ENCODE measurements around the gene TNFRSF13B.

Gene TNFRSF13B

GRCh38 chr17:16991349-16992009 lies 19.6 kb upstream of the TNFRSF13B start:
- Mint-ChIP-seq H3K36me3 (ENCODE audit: low read depth) (no peaks in the 10 kb centered on the region), H3K9me3 (peaks cover 4% of the 10 kb centered on the region), H3K4me3 (no peak overlapping the region), H3K27ac (no peak overlapping the region), H3K4me1 (peaks cover 10% of the 10 kb centered on the region), H3K27me3 (ENCODE audit: low read depth) (peaks cover 13% of the 10 kb centered on the region)
- peak; percentile 68 to 77 (median 75) for TF ChIP-seq CTCF (IDR thresholded peaks at IDR 0.05; ENCODE audit: unreplicated experiment in 3 of 3)

DNA sequence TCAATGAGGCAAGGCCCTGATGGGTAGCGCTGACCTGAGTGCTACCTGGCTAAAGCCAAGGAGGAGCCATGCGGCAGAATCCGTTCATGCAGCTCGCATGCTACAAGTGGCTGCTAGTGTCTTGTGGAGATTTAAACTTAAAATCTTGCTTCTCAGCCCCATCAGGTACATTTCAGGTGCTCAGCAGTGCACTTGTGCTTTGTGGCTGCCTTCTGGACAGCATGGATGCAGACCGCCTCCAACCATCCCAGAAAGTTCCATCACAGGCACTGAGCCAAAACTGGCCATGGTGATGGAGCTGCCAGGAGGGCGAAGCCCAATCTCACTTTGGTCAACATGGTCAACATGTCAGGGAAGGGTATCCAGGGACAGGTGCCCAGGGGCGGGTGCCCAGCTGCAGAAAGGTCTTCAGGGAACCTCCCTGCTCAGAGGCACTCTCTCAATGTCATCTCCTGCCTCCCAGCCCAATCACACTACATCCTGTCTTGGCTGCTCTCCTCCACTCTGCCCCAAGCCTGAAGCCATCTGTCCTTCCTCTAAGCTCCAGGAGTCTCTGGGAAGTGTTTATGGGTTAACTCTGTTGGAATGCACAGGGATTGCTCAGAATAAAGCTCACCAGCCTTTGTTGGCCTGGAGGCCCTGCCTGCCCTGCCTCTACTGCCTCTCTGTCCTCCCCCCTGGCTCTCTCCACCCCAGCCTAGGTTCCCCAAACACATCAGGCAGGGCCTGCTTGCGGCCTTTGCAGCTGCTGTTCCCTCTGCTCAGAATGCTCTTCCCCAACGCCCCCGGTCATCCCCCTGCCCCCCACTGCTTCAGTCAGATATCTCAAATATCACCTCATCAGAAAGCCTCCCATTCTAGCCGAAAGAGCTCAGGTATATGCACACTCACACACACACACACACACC lies 18.3 kb upstream of the TNFRSF13B start:
- Mint-ChIP-seq H3K4me3 (no peak overlapping the region), H3K9me3 (peaks cover 4% of the 10 kb centered on the region), H3K4me1 (peaks cover 10% of the 10 kb centered on the region), H3K27me3 (ENCODE audit: low read depth) (peaks cover 10% of the 10 kb centered on the region), H3K36me3 (ENCODE audit: low read depth) (no peaks in the 10 kb centered on the region), H3K27ac (no peak overlapping the region)
- TF ChIP-seq CTCF (IDR thresholded peaks at IDR 0.05; ENCODE audit: unreplicated experiment in 3 of 3), result no peak

DNA sequence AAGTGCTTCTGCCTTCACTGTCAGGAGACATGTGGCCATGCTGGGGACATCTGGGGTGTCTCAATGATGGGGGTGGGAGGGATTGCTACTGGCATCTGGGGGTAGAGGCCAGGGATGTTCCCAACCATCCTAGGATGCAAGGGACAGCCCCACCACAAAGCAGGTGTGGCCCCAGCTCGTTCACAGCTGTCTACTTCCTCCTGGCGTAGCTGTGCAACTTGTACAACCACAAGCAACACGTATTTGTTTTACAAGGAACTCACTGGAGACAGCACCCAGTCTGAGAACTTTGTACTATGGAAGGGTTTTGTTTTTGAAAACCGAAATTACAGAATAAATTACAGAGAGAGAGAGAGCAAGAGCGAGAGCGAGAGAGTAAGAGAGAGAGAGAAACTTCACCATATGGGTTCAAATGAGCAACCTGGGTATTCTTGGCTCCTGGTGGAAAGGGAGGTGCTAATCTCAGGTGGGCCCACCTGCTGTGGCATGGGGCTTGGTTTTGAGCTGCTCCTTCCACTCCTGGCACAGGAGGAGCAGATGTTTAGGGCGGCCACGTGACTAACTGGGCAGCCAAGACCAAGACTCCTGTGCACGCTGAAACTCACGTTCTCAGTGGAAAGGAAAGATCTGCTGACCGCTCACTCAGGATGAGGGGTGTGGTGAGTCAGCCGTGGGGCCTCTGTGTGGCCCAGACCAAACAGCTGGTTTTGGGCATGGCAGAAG lies 17.5 kb upstream of the TNFRSF13B start:
- Mint-ChIP-seq H3K36me3 (ENCODE audit: low read depth) (no peaks in the 10 kb centered on the region), H3K27ac (no peak overlapping the region), H3K9me3 (peaks cover 4% of the 10 kb centered on the region), H3K4me1 (peaks cover 10% of the 10 kb centered on the region), H3K27me3 (ENCODE audit: low read depth) (peaks cover 10% of the 10 kb centered on the region), H3K4me3 (no peak overlapping the region)
- TF ChIP-seq CTCF (IDR thresholded peaks at IDR 0.05; ENCODE audit: unreplicated experiment in 3 of 3), result no peak

DNA sequence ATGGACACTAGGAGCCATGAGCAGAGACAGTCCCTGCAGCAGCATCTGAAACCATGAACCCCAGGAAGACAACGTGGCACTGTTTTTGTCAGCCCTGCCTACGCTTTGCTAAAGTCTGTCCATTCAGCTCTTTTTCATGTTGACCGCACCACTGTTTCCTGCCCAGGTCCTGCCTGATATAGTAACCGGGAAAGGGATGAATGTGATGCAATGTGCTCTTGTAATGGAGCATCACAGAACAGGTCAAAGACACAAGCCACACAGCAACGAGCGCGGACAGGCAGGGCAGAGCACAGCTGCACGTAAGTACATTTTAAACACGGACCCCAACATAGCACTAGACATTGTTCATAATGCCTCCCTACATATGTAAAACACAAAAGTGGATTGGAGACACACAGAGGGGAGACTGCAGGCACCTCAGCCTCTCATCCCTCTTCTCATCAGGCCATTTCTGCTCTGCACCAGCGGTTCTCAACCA lies 16.9 kb upstream of the TNFRSF13B start:
- no peak for TF ChIP-seq CTCF (IDR thresholded peaks at IDR 0.05; ENCODE audit: unreplicated experiment in 3 of 3)
- Mint-ChIP-seq H3K27me3 (ENCODE audit: low read depth) (peaks cover 10% of the 10 kb centered on the region), H3K4me3 (no peak overlapping the region), H3K27ac (peak overlapping the region in 1 of 3 experiments; percentile 12), H3K9me3 (no peaks in the 10 kb centered on the region), H3K36me3 (ENCODE audit: low read depth) (no peaks in the 10 kb centered on the region), H3K4me1 (peaks cover 10% of the 10 kb centered on the region)

DNA sequence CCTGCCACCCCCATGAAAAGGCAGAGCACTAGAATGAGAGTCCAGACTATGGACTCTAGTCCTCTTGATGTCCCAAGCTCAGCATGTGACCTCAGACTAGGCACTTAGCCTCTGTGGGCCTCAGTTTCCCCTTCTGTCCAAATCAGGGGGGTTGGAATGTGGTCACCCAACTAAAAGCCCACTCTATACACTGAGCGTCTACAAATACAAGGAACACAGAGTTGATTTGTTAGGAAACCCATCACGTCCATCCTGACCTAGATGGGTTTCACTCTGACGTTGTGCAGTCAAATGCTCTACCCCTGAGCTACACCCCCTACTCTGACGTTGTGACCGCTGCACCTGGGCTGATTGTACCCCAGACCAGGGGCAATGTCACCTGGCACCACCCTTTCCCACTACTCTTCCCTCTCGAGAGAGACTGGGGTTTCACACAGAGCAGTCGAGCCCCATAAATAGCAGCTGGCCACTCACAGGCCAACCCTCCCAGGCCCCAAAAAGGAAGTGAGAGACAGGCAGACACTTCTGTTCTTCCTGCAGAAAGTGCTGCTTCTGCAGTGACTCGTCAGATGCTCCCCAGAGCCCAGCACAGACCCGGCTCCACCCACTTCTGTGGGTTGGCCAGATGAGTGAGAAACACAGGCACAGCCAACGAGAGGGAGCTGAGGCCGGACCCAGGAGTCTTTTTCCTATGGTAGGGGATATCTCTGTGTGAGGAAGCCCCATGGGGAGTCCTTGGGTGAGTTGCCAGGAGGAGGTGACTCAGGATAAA lies 16.1 kb upstream of the TNFRSF13B start:
- Mint-ChIP-seq H3K36me3 (ENCODE audit: low read depth) (no peaks in the 10 kb centered on the region), H3K9me3 (no peaks in the 10 kb centered on the region), H3K4me1 (peaks cover 10% of the 10 kb centered on the region), H3K4me3 (no peak overlapping the region), H3K27me3 (ENCODE audit: low read depth) (peaks cover 10% of the 10 kb centered on the region), H3K27ac (peak overlapping the region in 1 of 3 experiments; percentile 44)
- no peak for TF ChIP-seq CTCF (IDR thresholded peaks at IDR 0.05; ENCODE audit: unreplicated experiment in 3 of 3)
